HepG2 (cell line): ENCODE measurements around the gene ADGRD1. TPM values are rescaled to one million over a fixed set of nuclear protein-coding genes. Genes with fewer than 3 reads are reported as not detected.

ENCODE experiments used
- ARID5B ChIP-seq: IDR thresholded peaks from 2 replicates; pipeline ENCODE4 v1.4.0; 2020; ENCODE audit warnings: mild to moderate bottlenecking, missing genetic modification reagents
- ARNTL ChIP-seq: sonication (generic); formaldehyde crosslinking; IDR thresholded peaks from 2 replicates; pipeline ENCODE4 v1.4.0; 2020; ENCODE audit warnings: mild to moderate bottlenecking, missing genetic modification reagents
- ATF5 ChIP-seq: sonication (generic); formaldehyde crosslinking; IDR thresholded peaks from 2 replicates; pipeline ENCODE4 v1.4.0; 2020; ENCODE audit warnings: mild to moderate bottlenecking, low read depth, missing genetic modification reagents
- CHD4 ChIP-seq: fragments of 200-600 bp; sonication (generic); IDR thresholded peaks from 2 replicates; pipeline ENCODE4 v1.7.0; 2017; ENCODE audit warnings: mild to moderate bottlenecking, low read length, borderline replicate concordance
- EZH2 ChIP-seq: conservative IDR thresholded peaks from 2 replicates; pipeline ENCODE4 v1.6.1; 2012; ENCODE audit warnings: mild to moderate bottlenecking, low read depth, low read length, moderate library complexity
- KDM5B ChIP-seq: sonication (generic); formaldehyde crosslinking; IDR thresholded peaks from 2 replicates; pipeline ENCODE4 v1.4.0; 2020; ENCODE audit warnings: missing genetic modification reagents, mild to moderate bottlenecking, borderline replicate concordance
- MED1 ChIP-seq: sonication (generic); formaldehyde crosslinking; IDR thresholded peaks from 2 replicates; pipeline ENCODE4 v1.4.0; 2020; ENCODE audit warnings: missing genetic modification reagents
- PHF5A ChIP-seq: IDR thresholded peaks from one replicate; pipeline ENCODE4 v1.6.1; 2018; ENCODE audit warnings: low read depth, missing genetic modification reagents; ENCODE audit not compliant: unreplicated experiment
- SMAD3 ChIP-seq: sonication (generic); formaldehyde crosslinking; IDR thresholded peaks from 2 replicates; pipeline ENCODE4 v1.4.0; 2020; ENCODE audit warnings: missing genetic modification reagents
- ZHX1 ChIP-seq: sonication (generic); formaldehyde crosslinking; IDR thresholded peaks from 2 replicates; pipeline ENCODE4 v1.8.1; 2022; ENCODE audit warnings: low read depth, mild to moderate bottlenecking, missing genetic modification reagents
- ZNF143 ChIP-seq: sonication (generic); formaldehyde crosslinking; IDR thresholded peaks from 2 replicates; pipeline ENCODE4 v1.4.0; 2020; ENCODE audit warnings: missing genetic modification reagents
- ZNF234 ChIP-seq: sonication (generic); formaldehyde crosslinking; conservative IDR thresholded peaks from 2 replicates; pipeline ENCODE4 v1.5.1; 2020; ENCODE audit warnings: mild to moderate bottlenecking, missing genetic modification reagents
- ZNF354B ChIP-seq: sonication (generic); formaldehyde crosslinking; IDR thresholded peaks from 2 replicates; pipeline ENCODE4 v1.8.0; 2022; ENCODE audit warnings: mild to moderate bottlenecking, missing genetic modification reagents
- ZNF580 ChIP-seq: IDR thresholded peaks from 2 replicates; pipeline ENCODE4 v1.6.1; 2016; ENCODE audit warnings: low read depth, borderline replicate concordance
- polyA plus RNA-seq, 8 experiments: library from polyadenylated mRNA; depleted of rRNA in 3 of 8; stranded (reverse) in 7 of 8; unstranded in 1 of 8; fragments of >200 nt; fragmentation: Illumina TruSeq in 4 of 8; extraction: Trizol in 4 of 8; gene quantifications; 2 replicates each; pipeline versions ENCODE4 v1.2.1 to v1.2.3, GENCODE V29; 2011 to 2016; ENCODE audit warnings: low read depth in 4 of 8, missing spikeins in 1 of 8, mixed read lengths in 1 of 8; ENCODE audit not compliant: insufficient read depth in 1 of 8
- total RNA-seq, 5 experiments: library from RNA; depleted of rRNA; stranded (reverse); fragments of >200 nt; fragmentation: Illumina TruSeq; extraction: Trizol; gene quantifications; 2 replicates each; pipeline ENCODE4 v1.2.3, GENCODE V29; 2016; ENCODE audit warnings: low read depth in 1 of 5
- TF ChIP-seq, protein P1 (sequence below): sonication (generic); formaldehyde crosslinking; IDR thresholded peaks from 2 replicates; pipeline ENCODE4 v1.4.0; 2020; ENCODE audit warnings: missing genetic modification reagents
- TF ChIP-seq, protein P2 (sequence below): sonication (generic); formaldehyde crosslinking; IDR thresholded peaks from 2 replicates; pipeline ENCODE4 v1.4.0; 2020; ENCODE audit warnings: missing genetic modification reagents
- TF ChIP-seq, protein P3 (sequence below): sonication (generic); formaldehyde crosslinking; IDR thresholded peaks from 2 replicates; pipeline ENCODE4 v1.4.0; 2020; ENCODE audit warnings: missing genetic modification reagents, borderline replicate concordance

ADGRD1 gene
- total and polyA plus RNA-seq, 2 of the 13 experiments (the other 11 are each of a cell fraction or from before 2014, with no cell fraction given), result 0.46 to 12.4 TPM

DNA sequence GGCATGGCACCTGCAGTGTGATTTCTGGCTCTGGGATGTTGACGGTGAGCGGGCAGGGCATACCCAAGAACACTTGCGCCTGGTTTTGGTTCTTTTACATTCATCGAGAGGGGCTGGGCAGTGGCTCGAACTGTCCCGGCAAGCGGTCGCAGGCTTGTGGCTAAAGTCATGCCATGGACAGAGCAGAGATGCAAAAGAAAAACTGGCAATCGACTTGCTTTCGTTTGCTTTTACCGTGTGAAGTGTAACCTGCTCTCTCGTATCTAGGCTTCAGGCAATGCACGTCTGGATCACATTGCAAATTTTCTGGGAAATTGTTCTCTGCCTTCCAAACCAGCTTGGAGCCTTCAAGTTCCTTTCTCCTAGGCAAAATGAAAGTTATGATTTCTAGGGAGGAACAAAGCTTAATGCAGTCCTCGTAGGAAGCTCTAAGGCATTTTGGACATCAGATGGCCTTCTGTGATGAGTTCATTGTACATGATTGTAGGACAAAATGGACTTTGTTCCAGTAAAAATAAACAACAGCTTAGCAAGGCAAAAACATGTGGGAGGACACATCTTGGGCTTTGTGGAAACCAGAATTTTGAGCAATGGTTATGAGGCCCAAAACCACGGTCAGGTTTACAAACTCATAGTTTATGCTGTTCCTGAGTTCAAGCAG lies 18.3 kb downstream of the ADGRD1 start (continued):
- TF ChIP-seq ZNF580 (CRISPR knock-in tag) (no peak), ZHX1 (no peak), KDM5B (no peak), ARID5B (CRISPR knock-in tag) (peak; percentile 75), ZNF354B (CRISPR knock-in tag) (no peak), ZNF234 (CRISPR knock-in tag) (no peak), MED1 (CRISPR knock-in tag) (peak; percentile 64), ATF5 (CRISPR knock-in tag) (no peak), ZNF143 (CRISPR knock-in tag) (no peak), ARNTL (peak; percentile 49; the same call in 1 of the 2 replicates), EZH2 (no peak), CHD4 (no peak), PHF5A (CRISPR knock-in tag) (no peak), SMAD3 (no peak)
- TF ChIP-seq, protein P1, sequence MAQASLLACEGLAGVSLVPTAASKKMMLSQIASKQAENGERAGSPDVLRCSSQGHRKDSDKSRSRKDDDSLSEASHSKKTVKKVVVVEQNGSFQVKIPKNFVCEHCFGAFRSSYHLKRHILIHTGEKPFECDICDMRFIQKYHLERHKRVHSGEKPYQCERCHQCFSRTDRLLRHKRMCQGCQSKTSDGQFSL (CRISPR knock-in tag), result no peak
- TF ChIP-seq, protein P2, sequence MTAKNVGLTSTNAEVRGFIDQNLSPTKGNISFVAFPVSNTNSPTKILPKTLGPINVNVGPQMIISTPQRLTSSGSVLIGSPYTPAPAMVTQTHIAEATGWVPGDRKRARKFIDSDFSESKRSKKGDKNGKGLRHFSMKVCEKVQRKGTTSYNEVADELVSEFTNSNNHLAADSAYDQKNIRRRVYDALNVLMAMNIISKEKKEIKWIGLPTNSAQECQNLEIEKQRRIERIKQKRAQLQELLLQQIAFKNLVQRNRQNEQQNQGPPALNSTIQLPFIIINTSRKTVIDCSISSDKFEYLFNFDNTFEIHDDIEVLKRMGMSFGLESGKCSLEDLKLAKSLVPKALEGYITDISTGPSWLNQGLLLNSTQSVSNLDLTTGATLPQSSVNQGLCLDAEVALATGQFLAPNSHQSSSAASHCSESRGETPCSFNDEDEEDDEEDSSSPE (CRISPR knock-in tag), result no peak
- TF ChIP-seq, protein P3, sequence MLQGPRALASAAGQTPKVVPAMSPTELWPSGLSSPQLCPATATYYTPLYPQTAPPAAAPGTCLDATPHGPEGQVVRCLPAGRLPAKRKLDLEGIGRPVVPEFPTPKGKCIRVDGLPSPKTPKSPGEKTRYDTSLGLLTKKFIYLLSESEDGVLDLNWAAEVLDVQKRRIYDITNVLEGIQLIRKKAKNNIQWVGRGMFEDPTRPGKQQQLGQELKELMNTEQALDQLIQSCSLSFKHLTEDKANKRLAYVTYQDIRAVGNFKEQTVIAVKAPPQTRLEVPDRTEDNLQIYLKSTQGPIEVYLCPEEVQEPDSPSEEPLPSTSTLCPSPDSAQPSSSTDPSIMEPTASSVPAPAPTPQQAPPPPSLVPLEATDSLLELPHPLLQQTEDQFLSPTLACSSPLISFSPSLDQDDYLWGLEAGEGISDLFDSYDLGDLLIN (CRISPR knock-in tag), result no peak
